B cell (primary cell): Measurements from ENCODE around the gene CACNA1D. TPM values are rescaled to one million over a fixed set of nuclear protein-coding genes. Genes with fewer than 3 reads are reported as not detected.

Experiments used
- ATAC-seq: fragments of 200-7000 bp; cut with Tn5 transposase; one replicate; pipeline ENCODE4 v1.10.0; 2021; ENCODE audit warnings: low read depth, mild to moderate bottlenecking, moderate number of reproducible peaks, moderate library complexity
- CTCF ChIA-PET: fragments of 350-600 bp; sonication (Branson Sonifier 250); formaldehyde crosslinking; loops from one replicate; lab custom pipeline; 2021; ENCODE audit warnings: antibody characterized with exemption, inconsistent platforms; lab: Charles Lee
- POLR2A ChIA-PET: fragments of 350-600 bp; sonication (Branson Sonifier 250); formaldehyde crosslinking; loops from one replicate; lab custom pipeline; 2021; ENCODE audit warnings: antibody characterized with exemption; lab: Charles Lee
- DNase-seq: peaks from one replicate; pipeline ENCODE4 v3.0.0; 2013
- H2AFZ ChIP-seq: 2 replicates; pipeline ENCODE4 v1.6.1; 2012; ENCODE audit warnings: mild to moderate bottlenecking, low read depth, low read length; ENCODE audit not compliant: insufficient read depth, poor library complexity, severe bottlenecking
- H3K27ac ChIP-seq, 2 donors: 1 replicate in 1 of 2; 2 replicates in 1 of 2; pipeline ENCODE4 v1.5.1; 2012 to 2013; ENCODE audit warnings: low read length in 2 of 2, mild to moderate bottlenecking in 2 of 2, moderate library complexity in 1 of 2
- H3K27me3 ChIP-seq, 4 experiments: fragments of 200-600 bp in 1 of 4; sonication (generic) in 1 of 4; replicated peaks in 1 of 4; 1 replicate in 2 of 4; 2 replicates in 2 of 4; pipeline versions ENCODE4 v1.6.1 to v1.7.0; 2013 to 2016; ENCODE audit warnings: low read length in 3 of 4, mild to moderate bottlenecking in 2 of 4, mixed read lengths in 1 of 4, moderate library complexity in 1 of 4; ENCODE audit not compliant: insufficient read depth in 4 of 4, control insufficient read depth in 3 of 4; ENCODE audit errors: control extremely low read depth in 1 of 4
- H3K36me3 ChIP-seq, 2 experiments: replicated peaks in 1 of 2; 1 replicate in 1 of 2; 2 replicates in 1 of 2; pipeline versions ENCODE4 v1.6.1 to v1.7.1; 2013; ENCODE audit warnings: low read length in 1 of 2; ENCODE audit not compliant: insufficient read depth in 2 of 2, control insufficient read depth in 1 of 2; ENCODE audit errors: control extremely low read depth in 1 of 2, extremely low read depth in 1 of 2
- H3K4me1 ChIP-seq, 2 donors: fragments of 200-600 bp in 1 of 2; sonication (generic) in 1 of 2; 1 replicate in 1 of 2; 2 replicates in 1 of 2; pipeline versions ENCODE4 v1.5.1 to v1.6.1; 2013 to 2017; ENCODE audit warnings: low read length in 2 of 2; ENCODE audit not compliant: control insufficient read depth in 2 of 2, insufficient read depth in 2 of 2
- H3K4me2 ChIP-seq: replicated peaks from 2 replicates; pipeline ENCODE3; 2012; ENCODE audit warnings: mild to moderate bottlenecking, low read depth, low read length; ENCODE audit not compliant: poor library complexity, severe bottlenecking
- H3K4me3 ChIP-seq, 5 experiments: fragments of 200-600 bp in 1 of 5; sonication (generic) in 1 of 5; 1 replicate in 3 of 5; 2 replicates in 2 of 5; pipeline versions ENCODE4 v1.5.1 to v1.7.0; 2011 to 2016; ENCODE audit warnings: low read length in 4 of 5, mild to moderate bottlenecking in 4 of 5, low read depth in 2 of 5, control low read depth in 1 of 5, moderate library complexity in 1 of 5; ENCODE audit not compliant: insufficient read depth in 1 of 5; ENCODE audit errors: control extremely low read depth in 1 of 5, extremely low read depth in 1 of 5
- H3K79me2 ChIP-seq: fragments of 200-600 bp; sonication (generic); one replicate; pipeline ENCODE4 v1.6.0; 2016; ENCODE audit warnings: low read length; ENCODE audit not compliant: control insufficient read depth, insufficient read depth
- H3K9ac ChIP-seq: fragments of 200-600 bp; sonication (generic); 2 replicates; pipeline ENCODE4 v1.6.1; 2017; ENCODE audit warnings: mild to moderate bottlenecking, low read length, moderate library complexity
- H3K9me3 ChIP-seq, 3 donors: one replicate each; pipeline versions ENCODE4 v1.6.1 to v1.7.1; 2013; ENCODE audit warnings: low read length in 2 of 3; ENCODE audit not compliant: control insufficient read depth in 2 of 3, insufficient read depth in 1 of 3; ENCODE audit errors: control extremely low read depth in 1 of 3
- H4K20me1 ChIP-seq: 2 replicates; pipeline ENCODE4 v1.6.0; 2012; ENCODE audit warnings: mild to moderate bottlenecking, low read length; ENCODE audit not compliant: insufficient read depth, control insufficient read depth, poor library complexity, severe bottlenecking
- H3K27ac Mint-ChIP-seq: one replicate; pipeline ENCODE4 v1.8.0; 2021; ENCODE audit warnings: mixed read lengths
- H3K27me3 Mint-ChIP-seq: one replicate; pipeline ENCODE4 v1.8.0; 2021; ENCODE audit warnings: mixed read lengths
- H3K4me1 Mint-ChIP-seq: one replicate; pipeline ENCODE4 v1.8.0; 2021; ENCODE audit warnings: mixed read lengths
- H3K4me3 Mint-ChIP-seq: one replicate; pipeline ENCODE4 v1.8.0; 2021; ENCODE audit warnings: mixed read lengths
- H3K9me3 Mint-ChIP-seq: one replicate; pipeline ENCODE4 v1.8.0; 2022; ENCODE audit warnings: mixed read lengths; ENCODE audit not compliant: insufficient read depth
- EZH2 ChIP-seq: IDR thresholded peaks from 2 replicates; pipeline ENCODE4 v1.6.1; 2012; ENCODE audit warnings: borderline replicate concordance, low read depth, mild to moderate bottlenecking, moderate library complexity, low read length; ENCODE audit not compliant: insufficient read depth, poor library complexity, severe bottlenecking
- WGBS: methylation state at CpG from one replicate; pipeline ENCODE4 v1.1.5; 2013; ENCODE audit warnings: missing lambda C conversion rate; ENCODE audit not compliant: insufficient coverage; 5-methylcytosine and 5-hydroxymethylcytosine counted together
- intact Hi-C: fragments of 100-400 bp; cut with micrococcal nuclease; formaldehyde crosslinking; loops from one replicate; pipeline ENCODE4 v1.10.0; 2022
- polyA plus RNA-seq: library from polyadenylated mRNA; depleted of rRNA; stranded (reverse); fragments of >200 nt; gene quantifications from 2 replicates; pipeline ENCODE4 v1.2.3, GENCODE V29; 2012
- total RNA-seq, 2 donors: library from RNA; stranded (reverse); fragments of 120-200 nt in 1 of 2; gene quantifications; 1 replicate in 1 of 2; 2 replicates in 1 of 2; pipeline versions ENCODE4 v1.2.3 to v1.2.4, GENCODE V29; 2013 to 2022
- TF ChIP-seq, protein P1 (sequence below): fragments of 200-600 bp; IDR thresholded peaks from one replicate; pipeline ENCODE4 v1.8.0; 2022; ENCODE audit warnings: antibody characterized with exemption, mild to moderate bottlenecking

CACNA1D gene
- total and polyA plus RNA-seq, 2 donors (not counting 1 experiment from before 2014, with no cell fraction given) = 0.06 to 0.07 TPM

DNA sequence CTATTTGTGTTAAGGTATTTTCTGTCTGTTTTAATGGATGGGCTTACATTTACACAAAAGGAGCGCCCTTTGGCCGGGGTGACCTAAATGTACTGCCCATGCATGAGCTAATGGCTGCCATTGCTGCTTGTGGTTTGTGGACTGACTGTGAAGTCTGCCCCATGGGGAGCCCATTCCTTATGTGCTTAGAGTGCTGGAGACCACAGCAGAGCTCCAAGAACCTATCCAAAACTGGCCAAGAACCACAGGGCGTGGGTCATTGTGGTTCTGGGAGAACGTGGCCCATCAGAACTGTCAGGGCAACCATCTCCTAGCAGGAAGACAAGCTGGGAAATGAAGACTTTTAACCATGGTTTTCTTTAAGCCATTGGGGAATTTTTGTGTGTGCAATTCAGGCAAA is 246.5 kb downstream of the CACNA1D start:
- H3K9me3 ChIP-seq = no peaks in the 10 kb centered on the region
- H3K27ac ChIP-seq = no peak overlapping the region
- TF ChIP-seq, protein P1, sequence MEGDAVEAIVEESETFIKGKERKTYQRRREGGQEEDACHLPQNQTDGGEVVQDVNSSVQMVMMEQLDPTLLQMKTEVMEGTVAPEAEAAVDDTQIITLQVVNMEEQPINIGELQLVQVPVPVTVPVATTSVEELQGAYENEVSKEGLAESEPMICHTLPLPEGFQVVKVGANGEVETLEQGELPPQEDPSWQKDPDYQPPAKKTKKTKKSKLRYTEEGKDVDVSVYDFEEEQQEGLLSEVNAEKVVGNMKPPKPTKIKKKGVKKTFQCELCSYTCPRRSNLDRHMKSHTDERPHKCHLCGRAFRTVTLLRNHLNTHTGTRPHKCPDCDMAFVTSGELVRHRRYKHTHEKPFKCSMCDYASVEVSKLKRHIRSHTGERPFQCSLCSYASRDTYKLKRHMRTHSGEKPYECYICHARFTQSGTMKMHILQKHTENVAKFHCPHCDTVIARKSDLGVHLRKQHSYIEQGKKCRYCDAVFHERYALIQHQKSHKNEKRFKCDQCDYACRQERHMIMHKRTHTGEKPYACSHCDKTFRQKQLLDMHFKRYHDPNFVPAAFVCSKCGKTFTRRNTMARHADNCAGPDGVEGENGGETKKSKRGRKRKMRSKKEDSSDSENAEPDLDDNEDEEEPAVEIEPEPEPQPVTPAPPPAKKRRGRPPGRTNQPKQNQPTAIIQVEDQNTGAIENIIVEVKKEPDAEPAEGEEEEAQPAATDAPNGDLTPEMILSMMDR = no peak
- TF ChIP-seq EZH2 = no peak
- peaks cover 0 to 3% of the 10 kb centered on the region in 2 donors for H3K4me1 ChIP-seq
- intact Hi-C loops = no loop called here
- H3K27ac Mint-ChIP-seq = no peak overlapping the region
- no peaks in the 10 kb centered on the region for H4K20me1 ChIP-seq
- H3K9ac ChIP-seq = no peak overlapping the region
- DNase-seq = no peak
- H3K27me3 Mint-ChIP-seq = no peaks in the 10 kb centered on the region
- H3K4me3 ChIP-seq = no peak overlapping the region
- H3K79me2 ChIP-seq = no peaks in the 10 kb centered on the region
- ChIA-PET CTCF (interaction anchor here (0.9 kb wide), 1 partner anchor 31 kb away, joined by 3 read pairs; no protein-coding TSS in a partner anchor), POLR2A (no interaction called here)
- no peak overlapping the region for H3K4me2 ChIP-seq
- H3K4me3 Mint-ChIP-seq = no peak overlapping the region
- H3K36me3 ChIP-seq = no peaks in the 10 kb centered on the region
- H2AFZ ChIP-seq = no peak overlapping the region
- ATAC-seq = no peak
- H3K9me3 Mint-ChIP-seq = no peaks in the 10 kb centered on the region
- 88% methylated on average over 4 of the region's 4 CpGs for WGBS
- no peaks in the 10 kb centered on the region for H3K27me3 ChIP-seq
- peaks cover 6% of the 10 kb centered on the region for H3K4me1 Mint-ChIP-seq

DNA sequence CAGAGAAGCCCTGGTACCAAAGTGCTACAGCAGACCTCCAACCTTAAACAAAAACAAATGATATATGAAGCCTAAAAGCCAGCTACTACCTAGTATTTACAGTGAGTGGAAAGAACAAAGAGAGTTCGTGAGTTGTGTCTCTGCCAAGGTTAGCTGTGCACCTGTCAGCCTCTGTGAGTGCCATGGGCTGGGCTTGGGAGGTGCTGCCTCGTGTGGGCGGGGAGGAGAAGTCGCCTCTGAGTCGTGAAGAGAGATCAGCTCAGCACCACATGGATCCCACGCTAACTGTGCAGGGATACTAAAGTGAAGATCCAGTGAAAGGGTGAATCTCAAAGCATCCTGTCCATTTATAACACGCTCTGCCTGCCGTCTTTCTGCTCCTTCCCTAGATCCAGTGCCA is 249.9 kb downstream of the CACNA1D start:
- Histone ChIP-seq H3K27ac (no peak overlapping the region), H3K9me3 (no peaks in the 10 kb centered on the region), H2AFZ (no peak overlapping the region), H3K27me3 (no peaks in the 10 kb centered on the region), H3K9ac (no peak overlapping the region), H3K4me2 (no peak overlapping the region), H3K4me1 (peaks cover 24 to 30% of the 10 kb centered on the region in 2 donors), H4K20me1 (no peaks in the 10 kb centered on the region), H3K4me3 (no peak overlapping the region), H3K79me2 (no peaks in the 10 kb centered on the region), H3K36me3 (no peaks in the 10 kb centered on the region)
- Mint-ChIP-seq H3K4me1 (peaks cover 34% of the 10 kb centered on the region), H3K27me3 (no peaks in the 10 kb centered on the region), H3K4me3 (no peak overlapping the region), H3K27ac (peak overlapping the region; percentile 15), H3K9me3 (no peaks in the 10 kb centered on the region)
- POLR2A ChIA-PET = no interaction called here
- CTCF ChIA-PET = no interaction called here
- no peak for TF ChIP-seq EZH2
- TF ChIP-seq, protein P1 = no peak
- DNase-seq (no peak), ATAC-seq (no peak)
- intact Hi-C loops = no loop called here
- WGBS = 67% methylated on average over 3 of the region's 8 CpGs
